Panc1 (cell line): ENCODE data around the gene TACR1.
"Not testable (repeated sequence)": the region's sequence is repeated elsewhere in the genome, so short reads cannot be mapped to it uniquely, and the experiment has no call there.

Source experiments
- CTCF ChIP-seq: fragments of 450-650 bp; IDR thresholded peaks from 2 replicates; pipeline ENCODE4 v1.5.1; 2017; ENCODE audit warnings: mild to moderate bottlenecking
- POLR2AphosphoS5 ChIP-seq: IDR thresholded peaks from 2 replicates; pipeline ENCODE4 v1.6.1; 2012; ENCODE audit warnings: mild to moderate bottlenecking, low read depth, low read length, moderate library complexity
- REST ChIP-seq, 2 experiments: IDR thresholded peaks; 2 replicates each; pipeline ENCODE4 v1.6.1; 2011 to 2012; ENCODE audit warnings: low read depth in 2 of 2, control low read depth in 1 of 2, low read length in 1 of 2, mild to moderate bottlenecking in 1 of 2, moderate library complexity in 1 of 2; ENCODE audit not compliant: insufficient read depth in 1 of 2
- SIN3A ChIP-seq: IDR thresholded peaks from 2 replicates; pipeline ENCODE4 v1.6.1; 2012; ENCODE audit warnings: low read depth, mild to moderate bottlenecking, low read length, moderate library complexity, borderline replicate concordance; ENCODE audit not compliant: insufficient read depth
- TCF7L2 ChIP-seq: IDR thresholded peaks from 2 replicates; pipeline ENCODE4 v1.6.1; 2011; ENCODE audit warnings: mild to moderate bottlenecking, low read depth, low read length, inconsistent platforms

- not testable (repeated sequence) for TF ChIP-seq CTCF; REST (IDR thresholded peaks at IDR 0.05; ENCODE audit: insufficient read depth in 1 of 2, low read depth in 2 of 2, low read length in 1 of 2); POLR2AphosphoS5; TCF7L2; SIN3A
These were observed 47.1 kb downstream of the TACR1 start for GRCh38 chr2:75152243-75152642.
